Kidney capillary endothelial cell (primary cell): Measurements from ENCODE around the gene RAB26.

Experiments used
- DNase-seq: peaks from one replicate; pipeline ENCODE4 v3.0.0-alpha.2; 2018; ENCODE audit warnings: low spot score

The RAB26 gene

DNA sequence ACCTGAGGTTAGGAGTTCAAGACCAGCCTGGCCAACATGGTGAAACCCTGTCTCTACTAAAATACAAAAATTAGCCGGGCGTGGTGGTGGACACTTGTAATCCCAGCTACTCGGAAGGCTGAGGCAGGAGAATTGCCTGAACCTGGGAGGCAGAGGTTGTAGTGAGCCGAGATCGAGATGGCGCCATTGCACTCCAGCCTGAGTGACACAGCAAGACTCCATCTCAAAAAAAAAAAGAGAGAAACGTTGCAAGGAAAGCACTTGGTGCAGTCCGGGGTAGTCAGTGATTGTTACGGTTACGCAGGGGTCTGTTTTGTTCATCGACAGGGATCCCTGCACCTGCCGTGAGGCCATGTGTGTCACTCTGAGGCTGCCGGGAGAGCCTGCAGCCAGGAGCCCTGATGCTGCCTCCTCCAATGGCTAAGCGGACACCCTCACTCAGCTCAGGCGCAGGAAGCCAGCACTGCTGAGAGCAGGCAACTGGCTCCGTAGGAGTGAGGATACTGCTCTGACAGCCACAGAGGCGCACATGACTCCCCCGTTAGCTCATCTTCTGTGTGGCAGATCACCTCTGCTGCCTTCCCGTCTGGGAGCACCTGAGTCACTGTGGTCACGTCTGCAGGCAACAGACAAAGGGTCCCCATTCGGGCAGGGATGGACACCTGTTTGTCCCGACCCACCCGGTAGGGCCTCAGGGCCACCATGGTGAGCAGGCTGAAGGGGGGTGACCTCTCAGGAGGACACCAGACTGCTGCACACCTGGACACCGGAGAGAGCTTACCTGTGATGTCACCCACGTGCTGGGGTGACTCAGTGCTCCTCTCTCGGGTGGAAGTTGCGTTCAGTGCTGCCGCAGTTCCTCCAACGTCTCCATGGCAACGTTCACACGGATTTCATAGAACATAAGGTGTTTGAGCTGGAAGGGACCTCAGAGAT lies 5.2 kb upstream of the RAB26 start:
- no peak for DNase-seq

DNA sequence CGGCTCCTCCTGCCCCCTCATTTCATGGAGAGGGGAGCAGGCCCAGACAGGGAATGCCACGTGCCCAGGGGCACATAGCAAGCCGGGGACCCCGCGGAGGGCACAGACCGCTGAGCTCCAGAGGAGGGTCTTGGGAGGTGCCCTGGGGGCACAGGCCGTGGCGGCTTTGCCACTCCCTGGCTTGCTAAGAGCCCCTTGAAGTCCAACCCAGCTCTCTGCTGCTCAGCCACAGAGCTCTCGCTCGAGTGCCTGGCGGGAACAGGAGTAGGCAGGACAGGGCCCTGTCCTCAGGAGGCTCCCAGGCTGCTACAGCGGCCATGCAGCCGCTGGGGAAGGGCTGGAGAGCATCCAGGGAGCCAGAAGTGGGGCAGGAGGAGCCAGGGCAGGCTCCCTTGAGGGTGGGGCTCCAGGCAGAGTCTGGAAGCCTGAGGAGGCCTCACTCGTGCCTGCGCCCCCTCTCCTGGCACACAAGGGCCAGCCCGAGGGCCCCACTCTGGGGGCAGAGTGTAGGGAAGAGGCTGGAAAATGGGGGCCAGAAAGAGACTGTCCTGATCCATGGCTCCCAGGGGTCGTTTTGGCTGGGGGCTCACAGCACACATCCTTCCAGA lies 4.4 kb upstream of the RAB26 start:
- DNase-seq, result no peak

DNA sequence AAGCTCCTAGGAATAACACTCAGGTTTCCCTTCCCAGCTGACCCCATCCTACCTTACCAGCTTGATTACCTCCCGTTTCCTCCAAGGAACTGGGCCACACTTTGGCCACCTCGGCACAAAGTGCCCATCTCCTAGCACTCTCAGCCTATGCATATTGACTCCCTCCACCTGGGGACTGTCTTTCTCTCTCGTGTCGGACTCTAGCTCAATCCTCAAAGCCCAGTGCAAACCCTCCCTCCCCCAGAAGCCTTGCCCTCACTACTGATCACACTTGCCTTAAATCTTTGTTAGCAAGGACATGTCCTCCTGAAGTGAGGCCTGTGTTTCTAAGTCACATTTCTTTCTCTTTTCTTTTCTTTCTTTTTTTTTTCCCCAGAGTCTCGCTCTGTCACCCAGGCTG lies 2.6 kb upstream of the RAB26 start:
- no peak for DNase-seq

DNA sequence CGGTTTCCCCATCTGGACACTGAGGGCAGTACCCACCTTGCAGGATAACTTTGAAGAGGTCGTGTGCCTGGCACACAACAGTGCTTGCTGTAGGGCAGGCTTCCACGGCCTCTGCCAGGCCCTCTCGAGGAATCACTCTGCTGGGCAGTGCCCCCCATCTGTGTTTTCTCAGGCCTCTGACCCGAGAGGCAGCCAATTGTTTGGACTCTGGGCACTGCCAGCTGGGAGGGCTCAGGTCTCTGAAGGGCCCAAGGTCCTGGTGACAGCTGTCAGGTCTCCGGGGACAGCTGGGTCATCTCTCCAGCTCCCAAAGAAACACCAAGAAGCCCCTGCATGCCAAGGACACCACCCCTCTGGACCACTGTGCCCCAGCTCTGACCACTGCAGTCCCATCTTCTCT lies 1.0 kb upstream of the RAB26 start:
- no peak for DNase-seq

DNA sequence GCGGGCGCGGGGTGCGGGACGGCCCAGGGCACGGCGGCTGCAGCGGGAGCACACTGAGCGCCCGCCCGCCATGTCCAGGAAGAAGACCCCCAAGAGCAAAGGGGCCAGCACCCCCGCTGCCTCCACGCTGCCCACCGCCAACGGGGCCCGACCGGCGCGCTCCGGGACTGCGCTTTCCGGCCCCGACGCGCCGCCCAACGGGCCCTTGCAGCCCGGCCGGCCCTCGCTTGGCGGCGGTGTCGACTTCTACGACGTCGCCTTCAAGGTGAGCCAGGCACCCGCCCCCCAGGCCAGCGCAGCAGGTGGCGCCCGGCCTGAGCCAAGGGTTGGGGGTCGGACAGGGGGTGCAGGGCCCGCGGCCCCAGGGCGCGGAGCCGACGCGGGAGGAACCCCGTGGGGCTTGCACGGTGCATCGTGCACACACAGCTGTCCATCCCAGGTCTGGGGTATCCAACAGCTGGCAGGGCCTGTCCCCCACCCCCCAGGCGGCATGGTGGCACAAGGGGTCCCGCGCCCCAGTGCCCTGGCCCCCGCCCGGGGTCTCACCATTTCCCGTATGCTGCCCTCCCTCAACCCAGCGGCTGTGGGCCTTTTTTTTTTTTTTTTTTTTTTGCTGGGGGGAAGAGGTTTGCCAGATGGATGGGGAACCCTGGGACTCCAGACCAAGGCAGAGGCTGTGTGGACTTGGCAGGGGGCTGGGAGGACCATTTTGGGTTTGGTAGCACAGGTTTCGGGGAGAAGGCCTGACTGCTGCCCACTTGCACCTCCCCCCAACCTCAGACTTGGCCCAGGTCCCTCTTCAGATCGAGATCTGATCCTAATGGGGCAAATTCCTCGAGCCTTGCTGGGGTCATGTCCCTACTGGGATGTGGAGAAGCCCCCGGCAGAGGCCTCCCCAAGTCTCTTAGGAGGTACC lies 547 bp downstream of the RAB26 start:
- DNase-seq, result no peak

DNA sequence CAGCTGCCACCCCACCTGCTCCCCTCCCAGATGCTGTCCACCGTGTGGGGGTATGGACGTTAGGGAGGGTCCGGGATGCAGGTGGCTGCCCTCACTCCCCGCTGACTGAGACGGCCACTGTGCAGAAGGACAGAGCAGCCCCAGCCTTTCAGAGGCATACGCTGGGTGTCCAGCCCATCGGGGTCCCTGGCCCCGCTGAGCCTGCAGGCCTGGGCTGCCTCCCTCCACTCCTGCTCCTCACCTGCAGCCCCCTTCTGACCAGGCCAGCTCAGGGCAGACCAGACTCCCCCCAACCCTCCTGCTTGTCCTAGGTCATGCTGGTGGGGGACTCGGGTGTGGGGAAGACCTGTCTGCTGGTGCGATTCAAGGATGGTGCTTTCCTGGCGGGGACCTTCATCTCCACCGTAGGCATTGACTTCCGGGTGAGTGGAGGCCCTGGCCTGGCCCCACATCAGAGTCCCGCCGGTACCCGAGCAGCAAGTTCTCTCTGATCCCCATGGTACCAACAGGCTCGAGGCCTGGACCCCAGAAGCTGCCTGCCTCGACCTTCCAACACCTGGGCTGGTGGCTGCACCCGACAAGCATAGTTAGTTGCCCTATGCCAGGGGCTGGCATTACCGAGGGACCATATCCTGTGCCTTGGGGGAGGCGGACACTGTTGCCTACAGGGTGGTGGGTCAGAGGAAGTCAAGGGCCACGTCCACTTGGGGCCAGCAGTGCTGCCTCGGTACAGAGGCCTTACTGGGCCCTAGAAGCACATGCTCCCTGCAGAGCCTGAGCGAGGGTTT lies 1.4 kb downstream of the RAB26 start:
- no peak for DNase-seq

DNA sequence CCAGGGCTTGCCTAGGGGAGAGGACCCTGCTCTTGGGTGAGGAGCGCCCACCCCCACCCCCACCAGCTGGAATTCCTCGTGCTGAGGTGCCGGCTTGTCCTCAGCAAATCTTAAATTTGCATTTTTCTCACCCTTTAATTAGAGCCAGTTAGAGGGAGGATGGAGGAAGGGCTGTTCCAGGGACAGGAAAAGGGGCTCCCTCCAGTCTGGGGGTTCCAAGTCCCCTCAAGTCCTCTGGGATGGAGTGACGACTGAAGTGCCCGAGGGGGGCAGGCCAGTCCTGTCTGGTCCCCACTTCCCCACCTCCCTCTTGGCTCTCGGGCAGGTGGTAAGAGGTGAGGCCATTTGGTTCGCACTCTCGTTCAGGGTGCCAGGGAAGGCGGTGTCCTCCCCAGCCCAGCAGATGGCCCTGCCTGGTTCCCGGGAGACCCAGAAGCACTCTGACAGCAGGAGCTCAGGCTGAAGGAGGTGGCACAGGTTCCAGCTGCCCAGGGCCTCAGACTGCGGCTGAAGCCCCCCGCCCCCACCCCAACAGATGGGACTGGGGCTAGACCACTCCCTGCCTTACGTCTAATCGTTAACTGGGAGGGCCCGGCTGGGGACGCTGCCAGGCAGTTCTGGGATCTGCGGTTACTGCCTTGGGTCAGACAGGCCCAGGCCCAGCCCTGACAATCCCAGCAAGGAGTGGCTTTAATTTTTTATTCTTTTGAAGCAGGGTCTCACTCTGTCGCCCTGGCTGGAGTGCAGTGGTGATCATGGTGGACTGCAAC lies 2.2 kb downstream of the RAB26 start:
- DNase-seq, result no peak

DNA sequence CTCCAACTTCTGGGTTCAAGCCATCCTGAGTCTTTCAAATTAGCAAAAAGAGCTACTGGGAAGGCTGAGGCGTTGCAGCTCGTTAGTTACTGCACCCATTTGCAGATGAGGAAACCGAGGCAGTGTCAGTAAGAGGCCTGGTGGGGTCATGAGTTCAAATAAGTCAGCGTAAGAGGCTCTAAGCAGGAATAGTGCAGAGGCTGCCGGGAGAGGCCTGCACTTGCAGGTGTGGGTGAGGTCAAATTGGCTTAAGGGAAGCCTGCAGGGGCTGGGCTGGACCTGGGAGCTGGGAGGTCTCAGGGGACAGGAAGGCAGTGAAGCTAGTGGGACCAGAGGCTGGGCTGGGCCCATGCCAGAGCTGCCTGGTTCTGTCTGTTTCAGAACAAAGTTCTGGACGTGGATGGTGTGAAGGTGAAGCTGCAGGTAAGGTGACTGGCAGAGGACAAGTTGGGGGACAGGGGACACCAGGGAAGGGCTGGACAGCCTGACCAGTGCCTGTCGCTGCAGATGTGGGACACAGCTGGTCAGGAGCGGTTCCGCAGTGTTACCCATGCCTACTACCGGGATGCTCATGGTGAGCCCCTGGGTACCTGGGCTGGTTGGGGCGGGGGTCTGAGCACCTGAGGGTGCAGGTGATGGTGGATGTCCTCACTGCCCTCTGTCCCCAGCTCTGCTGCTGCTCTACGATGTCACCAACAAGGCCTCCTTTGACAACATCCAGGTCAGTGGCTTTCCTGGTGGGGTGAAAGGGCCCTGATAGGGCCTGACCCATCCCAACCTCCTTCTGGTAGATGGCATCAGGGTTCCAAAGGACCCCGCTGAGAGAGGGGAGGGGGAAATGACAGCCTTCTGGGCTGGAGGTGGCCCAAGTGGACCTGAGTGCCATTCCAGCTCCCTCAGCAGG lies 3.0 kb downstream of the RAB26 start:
- no peak for DNase-seq

DNA sequence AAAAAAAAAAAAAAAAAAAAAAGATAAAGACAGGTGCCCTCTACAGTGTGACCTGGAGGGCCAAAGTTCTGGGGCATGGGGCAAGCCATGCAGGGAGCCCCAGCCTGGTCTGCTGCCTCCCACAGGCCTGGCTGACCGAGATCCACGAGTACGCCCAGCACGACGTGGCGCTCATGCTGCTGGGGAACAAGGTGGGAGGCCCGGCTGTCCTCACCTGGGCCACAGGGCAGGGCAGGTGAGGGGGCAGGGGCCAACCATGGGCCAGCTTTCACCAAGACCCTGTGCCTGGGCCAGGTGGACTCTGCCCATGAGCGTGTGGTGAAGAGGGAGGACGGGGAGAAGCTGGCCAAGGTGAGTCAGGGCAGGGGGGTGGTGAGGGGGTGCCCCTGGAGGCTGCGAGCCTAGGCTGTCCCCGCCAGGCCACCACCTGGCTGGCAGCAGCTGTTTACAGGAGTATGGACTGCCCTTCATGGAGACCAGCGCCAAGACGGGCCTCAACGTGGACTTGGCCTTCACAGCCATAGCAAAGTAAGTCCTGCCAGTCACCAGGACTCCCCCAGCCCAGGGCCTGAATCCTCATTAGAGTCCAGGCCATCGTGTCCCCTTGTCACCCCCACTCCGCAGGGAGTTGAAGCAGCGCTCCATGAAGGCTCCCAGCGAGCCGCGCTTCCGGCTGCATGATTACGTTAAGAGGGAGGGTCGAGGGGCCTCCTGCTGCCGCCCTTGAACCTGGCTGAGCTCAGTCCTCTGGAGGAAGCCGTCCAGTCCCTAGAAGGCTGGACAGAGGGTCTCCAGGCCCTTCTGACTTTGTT lies 4.5 kb downstream of the RAB26 start:
- DNase-seq, result no peak

DNA sequence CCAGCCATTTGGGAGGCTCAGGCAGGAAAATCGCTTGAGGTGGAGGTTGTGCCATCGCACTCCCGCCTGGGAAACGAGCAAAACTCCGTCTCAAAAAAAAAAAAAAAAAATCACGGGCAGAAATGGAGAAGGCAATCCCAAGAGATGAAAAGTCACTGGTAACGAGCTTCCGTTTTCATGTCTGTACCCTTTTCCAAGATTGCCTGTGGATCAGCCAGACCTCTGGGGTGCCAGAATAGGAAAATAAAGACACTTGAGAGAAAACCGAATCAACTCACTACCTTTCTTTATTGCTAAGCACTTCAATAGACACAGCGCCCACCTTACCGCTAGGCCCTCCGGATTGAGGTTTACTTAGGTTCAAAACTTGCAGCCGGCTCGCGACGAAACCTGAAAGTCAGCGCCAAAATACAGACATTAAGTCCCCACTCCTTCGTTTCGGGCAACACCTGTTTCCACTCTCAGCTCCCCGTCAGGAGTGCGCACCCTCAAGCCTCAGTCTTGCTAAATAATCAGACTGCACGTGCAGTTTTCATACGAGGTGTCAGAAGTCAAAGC lies 6.2 kb downstream of the RAB26 start:
- DNase-seq, result peak; percentile 21

DNA sequence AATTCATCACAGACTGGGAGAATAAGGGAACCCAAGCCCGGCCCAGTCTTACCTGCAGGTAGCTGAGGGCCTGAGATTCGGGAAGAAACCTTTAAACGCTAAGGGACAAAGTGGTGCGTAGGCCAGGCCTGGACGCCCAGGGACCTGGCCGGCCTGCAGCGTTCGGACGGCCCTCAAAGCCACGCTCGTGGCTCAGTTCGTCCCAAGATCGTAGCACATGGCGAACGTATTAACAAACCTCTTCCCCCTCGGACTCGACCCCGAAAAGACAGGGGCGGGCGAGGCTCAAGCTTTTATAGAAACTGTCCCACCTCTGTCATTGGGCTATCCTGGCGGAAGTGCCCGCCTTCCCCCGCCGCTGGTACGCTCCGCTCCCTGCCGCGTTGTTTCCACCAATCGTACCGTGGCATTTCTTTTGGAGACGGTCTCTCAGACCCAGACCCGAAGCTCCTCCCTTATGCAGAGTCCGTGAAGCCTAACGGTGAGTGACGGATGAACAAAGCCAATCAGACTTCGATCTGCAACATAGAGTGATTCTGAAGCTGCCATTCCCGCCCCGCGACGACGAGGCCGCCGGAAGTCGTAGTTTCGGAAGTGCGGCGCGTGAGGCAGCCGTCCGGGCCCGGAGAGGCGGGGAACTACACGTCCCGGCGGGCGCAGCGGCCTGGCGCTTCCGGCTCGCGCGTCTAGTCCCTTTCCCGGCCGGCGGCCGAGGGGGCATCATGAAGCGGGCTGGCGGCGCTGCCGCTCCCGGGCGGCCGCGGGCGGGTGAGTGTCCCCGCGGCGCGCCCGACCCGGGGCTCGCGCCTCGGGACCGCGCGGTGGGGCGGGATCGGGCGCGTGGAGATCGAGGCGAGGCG lies 6.9 kb downstream of the RAB26 start, which contains the start of gene TRAF7:
TRAF7 (plus strand) TSS at position 692 of the 860 bp plus-strand sequence. CDS start 8,139 bp downstream, outside the sequence.
- DNase-seq, result peak; percentile 100

DNA sequence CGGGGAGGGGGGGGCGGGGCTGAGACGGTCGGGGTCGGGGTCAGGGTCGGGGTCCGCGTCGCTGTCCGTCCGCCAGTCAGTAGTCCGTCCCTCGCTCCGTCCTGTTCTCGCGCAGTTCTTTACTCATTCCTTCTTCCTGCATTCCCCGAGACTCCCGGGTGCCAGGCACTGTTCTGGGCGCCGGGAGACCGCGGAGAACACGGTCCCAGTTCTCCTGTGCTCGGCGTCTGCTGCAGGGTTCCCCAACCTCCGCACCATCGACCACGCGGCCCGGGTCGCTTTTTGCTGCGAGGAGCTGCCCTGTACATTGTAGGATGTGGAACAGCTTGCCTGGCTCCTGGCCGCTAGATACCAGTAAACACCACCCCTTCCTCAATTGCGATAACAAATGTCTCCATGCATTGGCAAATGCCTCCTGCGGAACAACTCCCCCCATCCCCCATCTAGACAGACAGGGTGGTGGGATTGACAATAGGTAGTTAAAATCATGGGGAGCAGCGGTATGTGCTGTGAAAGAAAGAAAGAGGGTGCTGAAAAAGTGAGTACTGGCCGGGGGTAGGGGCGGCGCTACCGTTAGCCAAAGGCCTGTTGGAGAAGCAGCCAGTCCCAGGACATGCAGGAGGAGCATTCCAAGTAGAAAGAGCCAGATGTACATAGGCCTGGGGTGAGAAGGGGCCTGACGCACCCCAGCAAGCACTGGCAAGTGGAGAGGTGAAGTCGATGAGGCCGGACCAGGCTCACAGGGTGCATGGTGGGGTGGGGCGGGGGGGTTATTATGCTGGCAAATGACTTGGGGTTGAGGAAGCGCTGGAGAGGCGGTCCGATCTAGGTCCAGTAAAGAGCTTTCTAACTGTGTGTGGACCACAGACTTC lies 7.8 kb downstream of the RAB26 start:
- DNase-seq, result peak; percentile 20

DNA sequence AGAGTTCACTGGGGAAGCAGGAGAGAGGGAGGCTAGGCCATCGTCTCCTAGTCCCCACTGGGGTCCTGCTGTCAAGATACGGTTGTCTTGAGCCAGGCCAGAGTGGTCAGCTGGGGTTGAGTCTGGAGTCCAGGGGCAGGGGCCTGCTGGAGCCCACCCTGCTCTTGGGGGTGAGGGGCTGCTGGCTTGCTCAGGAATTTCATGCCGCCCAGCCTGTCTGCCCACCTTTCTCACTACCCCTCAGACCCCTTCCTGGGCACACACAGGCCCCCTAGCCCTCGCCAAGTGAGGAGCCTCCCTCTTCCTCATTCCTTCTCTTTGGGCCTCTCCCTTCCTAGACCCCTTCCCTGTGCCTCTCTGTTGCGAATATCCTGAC lies 8.4 kb downstream of the RAB26 start:
- DNase-seq, result no peak

DNA sequence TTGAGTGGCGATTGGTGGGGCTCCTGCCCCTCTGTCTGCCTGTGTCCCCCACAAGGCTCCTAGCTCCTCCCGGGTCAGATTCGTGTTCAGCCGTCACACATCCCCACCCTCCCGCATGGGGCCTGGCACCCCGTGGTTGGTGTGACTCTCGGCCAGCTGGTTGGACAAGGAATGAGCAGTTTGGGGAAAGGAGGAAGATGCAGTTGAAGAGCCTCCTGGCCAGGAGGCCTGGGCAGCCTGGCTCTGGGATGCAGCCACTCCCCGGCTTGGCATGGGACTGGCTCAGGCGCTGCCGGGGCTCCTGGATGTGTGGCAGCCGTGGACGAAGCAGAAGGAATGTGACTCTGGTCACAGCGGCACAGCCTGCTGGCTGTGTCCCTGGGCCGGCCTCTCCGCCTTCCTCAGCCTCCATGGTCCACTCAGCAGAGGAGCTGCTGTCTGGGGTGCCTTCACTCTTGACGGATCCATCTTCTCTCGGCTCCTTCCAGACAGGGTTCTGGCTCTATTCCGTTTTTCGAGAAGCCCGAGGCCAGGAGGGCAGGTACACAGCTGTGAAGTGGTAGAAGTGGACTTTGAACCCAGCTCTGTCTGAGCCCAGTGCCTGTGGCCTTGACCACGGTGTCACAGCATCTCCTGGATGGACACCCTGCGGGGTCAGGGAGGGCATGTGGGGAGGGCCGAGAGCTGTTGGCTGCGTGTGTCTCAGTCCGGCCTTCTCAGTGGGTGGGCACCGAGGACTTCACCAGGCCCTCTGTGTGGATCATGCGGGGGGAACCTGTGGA lies 9.2 kb downstream of the RAB26 start:
- no peak for DNase-seq

DNA sequence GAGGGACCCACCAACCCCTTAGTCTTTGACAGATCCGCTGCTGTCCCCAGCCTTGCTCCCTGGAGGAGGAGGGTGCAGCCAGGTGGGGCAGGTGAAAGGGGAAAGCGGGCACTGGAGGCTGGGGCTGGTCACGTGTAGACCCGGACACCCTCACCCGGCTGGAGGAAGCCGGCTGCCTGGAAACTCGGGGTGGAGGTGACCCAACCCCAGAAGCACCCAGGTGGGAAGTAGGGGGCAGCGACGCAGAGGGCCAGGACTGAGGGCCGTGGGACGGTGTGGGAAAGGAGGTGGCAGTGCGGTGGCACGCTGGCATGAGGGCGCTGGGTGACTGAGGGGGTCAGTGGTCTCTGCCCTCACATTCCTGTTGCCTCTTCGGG lies 9.8 kb downstream of the RAB26 start:
- DNase-seq, result no peak
